ENCODE results near the gene HHIPL1. TPM values are rescaled to one million over a fixed set of nuclear protein-coding genes. Genes with fewer than 3 reads are reported as not detected.

HHIPL1 gene
- total RNA-seq, 1 experiment from 2014 or later = 2.1 TPM

GRCh38 chr14:99630202-99630601 is 14.7 kb upstream of the HHIPL1 start:
- no peak for TF ChIP-seq SIN3A (IDR thresholded peaks at IDR 0.05; ENCODE audit: borderline replicate concordance, insufficient read depth, low read depth, low read length)
- TF ChIP-seq, protein P1, sequence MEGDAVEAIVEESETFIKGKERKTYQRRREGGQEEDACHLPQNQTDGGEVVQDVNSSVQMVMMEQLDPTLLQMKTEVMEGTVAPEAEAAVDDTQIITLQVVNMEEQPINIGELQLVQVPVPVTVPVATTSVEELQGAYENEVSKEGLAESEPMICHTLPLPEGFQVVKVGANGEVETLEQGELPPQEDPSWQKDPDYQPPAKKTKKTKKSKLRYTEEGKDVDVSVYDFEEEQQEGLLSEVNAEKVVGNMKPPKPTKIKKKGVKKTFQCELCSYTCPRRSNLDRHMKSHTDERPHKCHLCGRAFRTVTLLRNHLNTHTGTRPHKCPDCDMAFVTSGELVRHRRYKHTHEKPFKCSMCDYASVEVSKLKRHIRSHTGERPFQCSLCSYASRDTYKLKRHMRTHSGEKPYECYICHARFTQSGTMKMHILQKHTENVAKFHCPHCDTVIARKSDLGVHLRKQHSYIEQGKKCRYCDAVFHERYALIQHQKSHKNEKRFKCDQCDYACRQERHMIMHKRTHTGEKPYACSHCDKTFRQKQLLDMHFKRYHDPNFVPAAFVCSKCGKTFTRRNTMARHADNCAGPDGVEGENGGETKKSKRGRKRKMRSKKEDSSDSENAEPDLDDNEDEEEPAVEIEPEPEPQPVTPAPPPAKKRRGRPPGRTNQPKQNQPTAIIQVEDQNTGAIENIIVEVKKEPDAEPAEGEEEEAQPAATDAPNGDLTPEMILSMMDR (IDR thresholded peaks at IDR 0.05) = no peak
- TF ChIP-seq TCF7L2 (IDR thresholded peaks at IDR 0.05; ENCODE audit: low read depth, low read length) = no peak
- TF ChIP-seq, protein P2, sequence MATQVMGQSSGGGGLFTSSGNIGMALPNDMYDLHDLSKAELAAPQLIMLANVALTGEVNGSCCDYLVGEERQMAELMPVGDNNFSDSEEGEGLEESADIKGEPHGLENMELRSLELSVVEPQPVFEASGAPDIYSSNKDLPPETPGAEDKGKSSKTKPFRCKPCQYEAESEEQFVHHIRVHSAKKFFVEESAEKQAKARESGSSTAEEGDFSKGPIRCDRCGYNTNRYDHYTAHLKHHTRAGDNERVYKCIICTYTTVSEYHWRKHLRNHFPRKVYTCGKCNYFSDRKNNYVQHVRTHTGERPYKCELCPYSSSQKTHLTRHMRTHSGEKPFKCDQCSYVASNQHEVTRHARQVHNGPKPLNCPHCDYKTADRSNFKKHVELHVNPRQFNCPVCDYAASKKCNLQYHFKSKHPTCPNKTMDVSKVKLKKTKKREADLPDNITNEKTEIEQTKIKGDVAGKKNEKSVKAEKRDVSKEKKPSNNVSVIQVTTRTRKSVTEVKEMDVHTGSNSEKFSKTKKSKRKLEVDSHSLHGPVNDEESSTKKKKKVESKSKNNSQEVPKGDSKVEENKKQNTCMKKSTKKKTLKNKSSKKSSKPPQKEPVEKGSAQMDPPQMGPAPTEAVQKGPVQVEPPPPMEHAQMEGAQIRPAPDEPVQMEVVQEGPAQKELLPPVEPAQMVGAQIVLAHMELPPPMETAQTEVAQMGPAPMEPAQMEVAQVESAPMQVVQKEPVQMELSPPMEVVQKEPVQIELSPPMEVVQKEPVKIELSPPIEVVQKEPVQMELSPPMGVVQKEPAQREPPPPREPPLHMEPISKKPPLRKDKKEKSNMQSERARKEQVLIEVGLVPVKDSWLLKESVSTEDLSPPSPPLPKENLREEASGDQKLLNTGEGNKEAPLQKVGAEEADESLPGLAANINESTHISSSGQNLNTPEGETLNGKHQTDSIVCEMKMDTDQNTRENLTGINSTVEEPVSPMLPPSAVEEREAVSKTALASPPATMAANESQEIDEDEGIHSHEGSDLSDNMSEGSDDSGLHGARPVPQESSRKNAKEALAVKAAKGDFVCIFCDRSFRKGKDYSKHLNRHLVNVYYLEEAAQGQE (IDR thresholded peaks at IDR 0.05; ENCODE audit: insufficient read depth in 1 of 2, low read depth in 2 of 2, low read length in 1 of 2) = no peak
- ChIA-PET POLR2A (no interaction called here), CTCF (no interaction called here)
- Histone ChIP-seq H3K27ac (ENCODE audit: low read length) (no peak overlapping the region), H3K27me3 (ENCODE audit: control insufficient read depth, insufficient read depth, low read length) (no peaks in the 10 kb centered on the region), H3K4me1 (ENCODE audit: control insufficient read depth, insufficient read depth, low read length) (peaks cover 5% of the 10 kb centered on the region), H3K36me3 (ENCODE audit: control insufficient read depth, insufficient read depth, low read length) (no peaks in the 10 kb centered on the region), H3K9me3 (ENCODE audit: control insufficient read depth, insufficient read depth, low read depth, low read length) (no peaks in the 10 kb centered on the region), H3K4me3 (ENCODE audit: low read depth in 2 of 2, low read length in 2 of 2) (no peak overlapping the region)
- no peak for DNase-seq (ENCODE audit: low read depth, low spot score)
- intact Hi-C loops (cut with micrococcal nuclease; ENCODE audit: unreplicated experiment) = no loop called here
- in situ Hi-C loops (cut with HindIII; ENCODE audit: low pct_unique_long_range_greater_than_20kb, low sequenced_read_pairs) = no loop called here
- no peak for ATAC-seq
- BruUV-seq (replicated peaks) = no TSS peak

DNA sequence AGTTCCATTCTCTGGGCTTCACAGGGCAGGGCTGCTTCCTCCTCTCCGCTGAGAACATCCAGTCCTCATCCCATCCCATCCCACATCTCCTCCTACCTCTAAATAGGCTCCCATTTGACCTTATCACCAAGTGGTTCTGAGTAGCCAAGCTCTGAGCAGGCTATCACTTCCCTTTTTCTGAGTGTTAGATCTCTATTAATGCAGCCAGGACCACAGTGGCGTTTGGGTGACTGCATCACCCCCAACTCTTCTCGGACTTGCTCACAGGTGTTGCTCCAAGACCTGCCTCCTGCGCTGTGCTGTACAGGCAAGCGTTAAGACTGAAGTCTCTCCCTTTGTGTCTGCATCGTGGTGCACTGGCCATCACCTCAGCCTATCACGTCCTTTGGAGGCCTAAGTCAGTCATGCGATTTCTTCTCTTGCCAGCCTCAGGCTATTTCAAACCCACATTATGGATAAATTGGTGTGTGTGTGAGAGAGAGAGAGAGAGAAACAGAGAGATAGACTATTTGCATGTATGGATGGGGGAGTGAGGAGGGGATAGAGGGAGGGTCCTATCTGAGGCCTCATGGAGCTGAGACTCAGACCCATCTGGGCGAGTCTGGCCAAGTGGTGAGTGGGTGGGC is 12.4 kb upstream of the HHIPL1 start:
- in situ Hi-C loops (cut with HindIII; ENCODE audit: low pct_unique_long_range_greater_than_20kb, low sequenced_read_pairs) (no loop called here), intact Hi-C loops (cut with micrococcal nuclease; ENCODE audit: unreplicated experiment) (no loop called here)
- TF ChIP-seq POLR2AphosphoS5 (IDR thresholded peaks at IDR 0.05; ENCODE audit: low read depth, low read length) = no peak
- TF ChIP-seq TCF7L2 (IDR thresholded peaks at IDR 0.05; ENCODE audit: low read depth, low read length) = no peak
- no peak for TF ChIP-seq SIN3A (IDR thresholded peaks at IDR 0.05; ENCODE audit: borderline replicate concordance, insufficient read depth, low read depth, low read length)
- TF ChIP-seq, protein P1 (IDR thresholded peaks at IDR 0.05) = no peak
- TF ChIP-seq, protein P2 (IDR thresholded peaks at IDR 0.05; ENCODE audit: insufficient read depth in 1 of 2, low read depth in 2 of 2, low read length in 1 of 2) = no peak
- DNase-seq (ENCODE audit: low read depth, low spot score) = no peak
- ATAC-seq = no peak
- BruUV-seq (replicated peaks) = no TSS peak
- Histone ChIP-seq H3K4me3 (ENCODE audit: low read depth in 2 of 2, low read length in 2 of 2) (no peak overlapping the region), H3K4me1 (ENCODE audit: control insufficient read depth, insufficient read depth, low read length) (peaks cover 5% of the 10 kb centered on the region), H3K36me3 (ENCODE audit: control insufficient read depth, insufficient read depth, low read length) (no peaks in the 10 kb centered on the region), H3K27me3 (ENCODE audit: control insufficient read depth, insufficient read depth, low read length) (no peaks in the 10 kb centered on the region), H3K9me3 (ENCODE audit: control insufficient read depth, insufficient read depth, low read depth, low read length) (no peaks in the 10 kb centered on the region), H3K27ac (ENCODE audit: low read length) (no peak overlapping the region)
- CTCF ChIA-PET = no interaction called here
- POLR2A ChIA-PET = no interaction called here
